A549 treated with AZD2906 at 1 μM for 4 hours (cell line): Measurements from ENCODE around the gene INHBC. TPM values are rescaled to one million over a fixed set of nuclear protein-coding genes. Genes with fewer than 3 reads are reported as not detected.

Experiments
- total RNA-seq: library from RNA; stranded (reverse); fragments of 200-300 nt; extraction: Qiagen RNA extraction; gene quantifications from 5 replicates; pipeline ENCODE4 v1.2.3, GENCODE V29; 2022

The INHBC gene, protein sequence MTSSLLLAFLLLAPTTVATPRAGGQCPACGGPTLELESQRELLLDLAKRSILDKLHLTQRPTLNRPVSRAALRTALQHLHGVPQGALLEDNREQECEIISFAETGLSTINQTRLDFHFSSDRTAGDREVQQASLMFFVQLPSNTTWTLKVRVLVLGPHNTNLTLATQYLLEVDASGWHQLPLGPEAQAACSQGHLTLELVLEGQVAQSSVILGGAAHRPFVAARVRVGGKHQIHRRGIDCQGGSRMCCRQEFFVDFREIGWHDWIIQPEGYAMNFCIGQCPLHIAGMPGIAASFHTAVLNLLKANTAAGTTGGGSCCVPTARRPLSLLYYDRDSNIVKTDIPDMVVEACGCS
- total RNA-seq: 0.05 to 0.06 TPM (median 0.05 TPM) in 3 of 5 replicates, not detected in the others

DNA sequence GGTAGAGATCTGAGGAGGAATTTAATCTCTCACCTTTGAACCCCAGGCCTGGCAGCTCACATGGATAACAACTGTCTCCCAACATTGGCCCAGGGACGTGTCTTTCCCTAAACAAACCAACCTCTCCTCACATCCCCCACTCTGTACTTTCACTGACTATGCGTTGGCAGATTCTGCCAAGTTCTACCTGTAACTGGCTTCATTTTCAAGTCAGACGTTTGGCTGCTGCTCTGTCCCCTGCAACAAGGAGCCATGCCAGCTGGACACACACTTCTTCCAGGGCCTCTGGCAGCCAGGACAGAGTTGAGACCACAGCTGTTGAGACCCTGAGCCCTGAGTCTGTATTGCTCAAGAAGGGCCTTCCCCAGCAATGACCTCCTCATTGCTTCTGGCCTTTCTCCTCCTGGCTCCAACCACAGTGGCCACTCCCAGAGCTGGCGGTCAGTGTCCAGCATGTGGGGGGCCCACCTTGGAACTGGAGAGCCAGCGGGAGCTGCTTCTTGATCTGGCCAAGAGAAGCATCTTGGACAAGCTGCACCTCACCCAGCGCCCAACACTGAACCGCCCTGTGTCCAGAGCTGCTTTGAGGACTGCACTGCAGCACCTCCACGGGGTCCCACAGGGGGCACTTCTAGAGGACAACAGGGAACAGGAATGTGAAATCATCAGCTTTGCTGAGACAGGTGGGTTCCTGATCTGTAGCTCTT, at the start of gene INHBC:
TSS of gene INHBC (plus strand) at position 268 of the 707 bp plus-strand sequence. CDS start at position 371, 103 bp downstream.

DNA sequence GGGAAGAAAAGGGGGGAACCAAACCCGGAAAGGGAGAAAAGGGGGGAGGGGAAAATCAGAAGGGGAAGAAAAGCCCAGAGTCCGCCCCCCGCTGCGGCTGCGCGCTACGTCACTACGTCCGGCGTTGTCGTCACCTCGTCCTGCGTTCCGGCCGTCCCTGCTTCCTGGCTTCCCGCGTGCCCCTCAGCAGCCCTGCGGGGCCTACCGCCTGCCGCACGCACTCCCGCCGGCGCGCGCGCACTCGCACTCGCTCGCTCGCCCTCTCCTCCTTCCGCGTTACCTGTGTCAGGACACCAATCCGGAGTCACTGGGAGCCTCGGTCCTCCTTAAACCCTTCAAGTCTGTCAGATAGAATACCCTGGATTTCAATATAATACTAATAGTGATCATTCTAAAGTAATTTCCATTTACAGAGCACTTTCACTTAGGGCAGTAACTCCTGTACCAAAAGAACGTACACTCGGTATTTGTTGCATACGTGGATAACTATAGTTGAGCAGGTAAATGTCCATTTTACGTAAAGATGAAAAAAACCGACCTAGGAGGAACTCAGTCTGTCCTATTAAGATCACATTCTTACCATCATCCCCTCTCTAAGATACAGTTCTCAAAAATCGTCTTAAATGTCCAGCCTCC, 3.5 kb upstream of the INHBC start, which contains the start of gene R3HDM2:
TSS of gene R3HDM2 (minus strand) at position 113 of the 636 bp plus-strand sequence. CDS start 120,615 bp downstream, outside the sequence.

DNA sequence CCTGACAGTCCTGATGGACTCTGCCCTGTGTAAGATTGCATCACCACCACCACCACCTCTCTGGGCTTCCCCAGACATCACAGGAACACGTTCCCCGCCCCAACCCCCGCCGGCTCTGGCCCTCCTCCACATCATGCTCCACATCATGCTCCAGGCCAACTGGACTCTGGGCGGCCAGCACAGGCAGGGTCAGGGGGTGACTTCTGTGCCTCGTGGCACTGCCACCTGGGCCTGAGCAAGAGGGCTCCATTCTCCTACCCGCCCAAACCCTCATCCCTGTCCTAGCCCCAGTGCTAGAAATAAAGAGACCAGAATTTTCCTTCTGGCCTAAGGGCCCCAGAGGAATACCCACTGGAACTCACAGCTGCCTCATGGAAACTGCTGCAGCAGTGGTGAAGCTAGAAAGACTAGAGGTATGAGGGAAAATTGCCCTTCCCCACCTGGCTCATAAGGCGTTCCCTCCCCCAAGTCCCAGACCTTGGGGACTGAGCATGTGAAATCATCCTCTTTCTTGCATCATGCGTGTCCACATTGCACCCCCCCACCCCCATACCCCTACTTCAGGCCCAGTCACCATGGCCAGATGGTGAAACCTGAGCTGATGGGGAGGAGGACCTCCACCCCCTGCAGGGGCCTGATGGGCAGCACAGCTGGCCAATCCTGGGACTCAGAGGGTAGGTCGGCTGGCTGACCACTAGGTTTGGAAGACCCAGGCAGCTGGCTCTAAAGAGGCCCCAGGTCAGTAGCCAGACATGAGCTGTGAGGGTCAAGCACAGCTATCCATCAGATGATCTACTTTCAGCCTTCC, 20.2 kb downstream of the INHBC start, which contains the start of gene INHBE:
TSS of gene INHBE (plus strand) at position 742 of the 808 bp plus-strand sequence. CDS start 230 bp downstream, outside the sequence.

DNA sequence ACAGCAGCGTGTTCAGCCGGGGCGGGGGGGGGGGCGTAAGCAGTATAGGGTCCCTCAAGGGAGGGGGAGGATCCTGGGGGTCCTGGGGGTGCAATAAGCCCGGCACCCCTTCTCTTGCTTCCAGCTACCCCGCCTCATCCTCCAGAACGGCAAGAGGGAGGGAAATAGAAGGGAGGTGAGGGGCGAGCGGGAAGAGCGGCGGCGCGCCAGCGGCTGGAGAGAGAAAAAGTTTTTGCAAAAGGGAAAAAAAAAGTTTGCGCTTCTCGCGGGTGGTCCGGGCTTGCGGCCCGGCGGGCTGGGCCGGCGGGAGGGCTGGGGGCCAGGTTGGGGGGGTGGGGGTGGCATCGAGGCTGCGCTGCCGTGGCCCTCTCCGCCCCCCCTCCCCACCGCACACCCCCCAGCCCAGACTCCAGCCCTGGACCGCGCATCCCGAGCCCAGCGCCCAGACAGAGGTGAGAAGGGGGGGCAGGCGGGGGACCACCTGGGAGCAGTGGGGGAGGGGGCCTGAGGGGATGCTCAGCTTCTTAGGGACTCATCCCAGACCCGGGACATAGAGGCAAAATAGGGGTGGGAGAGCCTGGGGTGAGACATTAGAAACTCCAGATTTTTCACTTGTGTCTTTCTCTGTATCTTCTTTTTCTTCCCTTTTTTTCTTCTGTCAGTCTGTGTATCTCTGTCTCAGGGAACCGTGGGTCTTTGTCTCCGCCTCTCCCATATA, 25.3 kb downstream of the INHBC start, which contains the start of gene GLI1:
TSS of gene GLI1 (plus strand) at position 36 of the 718 bp plus-strand sequence. CDS start 3,907 bp downstream, outside the sequence.

DNA sequence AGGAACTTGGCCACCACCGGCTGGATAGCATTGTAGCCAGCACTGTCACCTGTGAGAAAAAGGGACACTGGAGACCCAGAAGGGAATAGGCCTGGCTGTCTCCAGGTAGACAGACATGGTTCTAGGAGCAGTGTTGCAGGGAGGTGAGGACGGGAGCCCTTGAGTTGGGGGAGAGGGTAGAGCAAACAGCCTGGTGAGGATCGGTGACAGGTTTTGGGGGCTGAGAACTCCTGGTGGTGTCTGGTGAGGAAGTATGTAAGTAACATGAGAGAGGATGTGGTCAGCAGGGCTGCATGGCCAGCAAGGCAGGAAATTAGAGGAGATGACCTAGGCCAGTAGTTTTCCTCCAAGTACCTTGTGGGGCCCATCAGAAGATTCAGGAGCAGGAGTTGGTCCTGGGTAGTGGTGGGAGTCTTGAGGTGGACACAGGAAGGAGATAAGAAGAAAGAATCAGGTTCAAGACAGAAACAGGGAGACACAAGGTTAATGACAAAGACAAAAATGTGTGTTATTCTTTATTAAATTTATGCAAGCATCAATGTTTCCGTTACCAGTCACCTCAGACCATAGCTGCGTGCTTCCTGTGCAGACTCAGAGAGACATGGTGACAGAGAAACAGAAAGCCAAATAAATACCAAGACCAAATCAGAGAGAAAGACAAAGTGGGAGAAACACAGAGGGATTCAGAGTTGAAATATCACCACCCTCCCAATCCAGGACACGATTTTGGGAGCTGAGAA, 45.0 kb downstream of the INHBC start, which contains the start of gene ARHGAP9:
TSS of gene ARHGAP9 (minus strand) at position 491 of the 740 bp plus-strand sequence. CDS start at position 31, 460 bp downstream.

DNA sequence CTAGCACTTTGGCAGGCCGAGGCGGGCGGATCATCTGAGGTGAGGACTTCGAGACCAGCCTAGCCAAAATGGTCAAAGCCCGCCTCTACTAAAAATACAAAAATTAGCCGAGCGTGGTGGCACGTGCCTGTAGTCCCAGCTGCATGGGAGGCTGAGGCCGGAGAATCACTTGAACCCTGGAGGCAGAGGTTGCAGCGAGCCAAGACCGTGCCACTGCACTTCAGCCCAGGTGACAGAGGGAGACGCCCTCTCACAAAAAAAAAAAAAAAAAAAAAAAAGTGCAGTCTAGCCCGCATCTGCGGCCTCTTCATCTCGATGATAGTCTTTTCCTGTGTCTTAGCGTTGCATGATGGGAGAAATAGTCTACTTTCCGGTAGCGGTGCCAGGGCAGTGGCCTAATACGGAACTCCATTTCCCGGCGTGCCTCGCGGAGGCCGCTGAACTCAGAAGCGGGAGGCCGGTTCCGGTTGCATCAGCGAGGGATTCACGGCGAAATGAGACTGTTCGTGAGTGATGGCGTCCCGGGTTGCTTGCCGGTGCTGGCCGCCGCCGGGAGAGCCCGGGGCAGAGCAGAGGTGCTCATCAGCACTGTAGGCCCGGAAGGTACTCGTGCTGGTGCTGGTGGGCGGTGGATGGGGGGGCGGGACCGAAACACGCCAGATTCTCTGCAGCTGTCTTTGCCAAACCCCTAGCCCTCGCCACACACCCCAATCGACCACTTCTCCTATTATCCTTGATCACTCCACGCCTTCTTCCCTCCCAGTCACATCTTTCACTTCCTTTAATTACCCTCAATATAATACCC, 53.2 kb downstream of the INHBC start, which contains the start of gene MARS1:
TSS of gene MARS1 (plus strand) at position 472 of the 805 bp plus-strand sequence. CDS start at position 495, 23 bp downstream.

Other genes with a start within 250 kb of the INHBC start
- 3.8 to 5.8 TPM (median 5.6 TPM) in 5 replicates for gene NXPH4, start 218.0 kb upstream of the INHBC start, total RNA-seq
- gene SHMT2, start 205.1 kb upstream of the INHBC start, total RNA-seq: 118 to 144 TPM (median 127 TPM) in 5 replicates
- 0.22 to 0.56 TPM (median 0.42 TPM) in 5 replicates for gene STAC3, start 183.6 kb upstream of the INHBC start, total RNA-seq
- 7.5 to 10.4 TPM (median 7.9 TPM) in 5 replicates for gene R3HDM2, start 3.7 kb upstream of the INHBC start, total RNA-seq
- 0.05 to 0.09 TPM (median 0.06 TPM) in 3 of 5 replicates, not detected in the others for gene INHBE, start 20.5 kb downstream of the INHBC start, total RNA-seq
- 4.4 to 5.8 TPM (median 5.4 TPM) in 5 replicates for gene GLI1, start 25.0 kb downstream of the INHBC start, total RNA-seq
- gene ARHGAP9, start 45.1 kb downstream of the INHBC start, total RNA-seq: 0.33 to 0.96 TPM (median 0.48 TPM) in 5 replicates
- gene MARS1, start 53.3 kb downstream of the INHBC start, total RNA-seq: 126 to 287 TPM (median 138 TPM) in 5 replicates
- 20.8 to 27.9 TPM (median 23.8 TPM) in 5 replicates for gene DDIT3, start 85.7 kb downstream of the INHBC start, total RNA-seq
- gene MBD6, start 88.0 kb downstream of the INHBC start, total RNA-seq: 19.1 to 28.6 TPM (median 26.3 TPM) in 5 replicates
- 119 to 184 TPM (median 123 TPM) in 5 replicates for gene DCTN2, start 112.4 kb downstream of the INHBC start, total RNA-seq
- gene KIF5A, start 115.3 kb downstream of the INHBC start, total RNA-seq: 0.17 to 0.24 TPM (median 0.21 TPM) in 5 replicates
- gene PIP4K2C, start 156.4 kb downstream of the INHBC start, total RNA-seq: 39.3 to 45.9 TPM (median 40.5 TPM) in 5 replicates
- 14.2 to 19.7 TPM (median 18.7 TPM) in 5 replicates for gene DTX3, start 170.0 kb downstream of the INHBC start, total RNA-seq
- gene ARHGEF25, start 176.7 kb downstream of the INHBC start, total RNA-seq: 4.2 to 5.6 TPM (median 5.4 TPM) in 5 replicates
- gene B4GALNT1, start 198.4 kb downstream of the INHBC start, total RNA-seq: 32.6 to 47.2 TPM (median 42.2 TPM) in 5 replicates